HL-60 (cell line): ENCODE results near the gene SLC17A4.

Source experiments
- DNase-seq, 2 experiments: peaks; one replicate each; pipeline ENCODE4 v3.0.0-alpha.2; 2010 to 2020; ENCODE audit warnings: low read depth in 1 of 2, low spot score in 1 of 2
- H3K27ac ChIP-seq: fragments of 250-450 bp; sonication (Bioruptor Pico); replicated peaks from 2 replicates; pipeline ENCODE4 v1.5.1; 2020; ENCODE audit warnings: mild to moderate bottlenecking, moderate library complexity
- H3K27me3 ChIP-seq: fragments of 250-450 bp; sonication (Bioruptor Pico); 2 replicates; pipeline ENCODE4 v1.5.1; 2021; ENCODE audit warnings: mild to moderate bottlenecking, moderate library complexity; ENCODE audit not compliant: insufficient read depth, poor library complexity, severe bottlenecking
- H3K4me3 ChIP-seq: replicated peaks from 2 replicates; pipeline ENCODE4 v1.5.1; 2011; ENCODE audit warnings: mild to moderate bottlenecking, control low read depth, low read length; ENCODE audit not compliant: insufficient read depth
- GABPA ChIP-seq: IDR thresholded peaks from 2 replicates; pipeline ENCODE4 v1.6.1; 2012; ENCODE audit warnings: low read depth
- POLR2AphosphoS5 ChIP-seq: IDR thresholded peaks from 2 replicates; pipeline ENCODE4 v1.6.1; 2012; ENCODE audit warnings: low read depth
- SPI1 ChIP-seq: IDR thresholded peaks from 2 replicates; pipeline ENCODE4 v1.6.1; 2012; ENCODE audit warnings: low read depth, mild to moderate bottlenecking, borderline replicate concordance
- long read RNA-seq: library from polyadenylated mRNA; unstranded; transcript quantifications from one replicate; pipeline ENCODE4 v2.0.0, GENCODE V29; 2020
- TF ChIP-seq, protein P1 (sequence below): IDR thresholded peaks from 2 replicates; pipeline ENCODE4 v1.6.1; 2012; ENCODE audit warnings: low read depth; ENCODE audit not compliant: insufficient replicate concordance
- TF ChIP-seq, protein P2 (sequence below): IDR thresholded peaks from one replicate; pipeline ENCODE4 v1.5.1; 2011; ENCODE audit warnings: low read length, control low read depth, inconsistent platforms; ENCODE audit not compliant: insufficient read depth

Gene SLC17A4, protein sequence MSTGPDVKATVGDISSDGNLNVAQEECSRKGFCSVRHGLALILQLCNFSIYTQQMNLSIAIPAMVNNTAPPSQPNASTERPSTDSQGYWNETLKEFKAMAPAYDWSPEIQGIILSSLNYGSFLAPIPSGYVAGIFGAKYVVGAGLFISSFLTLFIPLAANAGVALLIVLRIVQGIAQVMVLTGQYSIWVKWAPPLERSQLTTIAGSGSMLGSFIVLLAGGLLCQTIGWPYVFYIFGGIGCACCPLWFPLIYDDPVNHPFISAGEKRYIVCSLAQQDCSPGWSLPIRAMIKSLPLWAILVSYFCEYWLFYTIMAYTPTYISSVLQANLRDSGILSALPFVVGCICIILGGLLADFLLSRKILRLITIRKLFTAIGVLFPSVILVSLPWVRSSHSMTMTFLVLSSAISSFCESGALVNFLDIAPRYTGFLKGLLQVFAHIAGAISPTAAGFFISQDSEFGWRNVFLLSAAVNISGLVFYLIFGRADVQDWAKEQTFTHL
- long read RNA-seq, partial matches to known transcripts = 0 of 1 reads
- long read RNA-seq, other reads (novel, unspliced or antisense) = 1 of 1 reads

DNA sequence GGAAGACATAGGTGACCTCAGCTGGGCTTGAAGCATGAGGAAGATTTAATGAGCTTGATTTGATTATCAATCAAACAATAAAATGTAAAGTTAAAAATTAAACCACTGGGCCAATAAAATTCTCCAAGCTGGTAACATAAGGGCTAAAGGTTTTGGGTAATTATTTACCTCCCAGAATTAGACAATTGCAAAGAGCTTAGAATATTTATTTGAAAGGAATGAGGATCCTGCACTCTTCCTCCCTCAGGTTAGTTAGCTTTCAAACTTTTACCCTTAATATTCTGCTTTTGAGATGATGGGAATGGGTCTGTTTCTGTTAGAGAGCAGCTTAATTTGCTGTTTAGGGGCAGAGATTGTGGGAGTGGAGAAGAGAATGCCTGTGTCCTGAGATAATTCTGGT is at the start of gene SLC17A4:
Gene SLC17A4 (plus strand): TSS at position 208 of the 400 bp plus-strand sequence. CDS start 7,221 bp downstream, outside the sequence.
- H3K27me3 ChIP-seq = no peaks in the 10 kb centered on the region
- DNase-seq = no peak
- TF ChIP-seq POLR2AphosphoS5 = no peak
- TF ChIP-seq, protein P1, sequence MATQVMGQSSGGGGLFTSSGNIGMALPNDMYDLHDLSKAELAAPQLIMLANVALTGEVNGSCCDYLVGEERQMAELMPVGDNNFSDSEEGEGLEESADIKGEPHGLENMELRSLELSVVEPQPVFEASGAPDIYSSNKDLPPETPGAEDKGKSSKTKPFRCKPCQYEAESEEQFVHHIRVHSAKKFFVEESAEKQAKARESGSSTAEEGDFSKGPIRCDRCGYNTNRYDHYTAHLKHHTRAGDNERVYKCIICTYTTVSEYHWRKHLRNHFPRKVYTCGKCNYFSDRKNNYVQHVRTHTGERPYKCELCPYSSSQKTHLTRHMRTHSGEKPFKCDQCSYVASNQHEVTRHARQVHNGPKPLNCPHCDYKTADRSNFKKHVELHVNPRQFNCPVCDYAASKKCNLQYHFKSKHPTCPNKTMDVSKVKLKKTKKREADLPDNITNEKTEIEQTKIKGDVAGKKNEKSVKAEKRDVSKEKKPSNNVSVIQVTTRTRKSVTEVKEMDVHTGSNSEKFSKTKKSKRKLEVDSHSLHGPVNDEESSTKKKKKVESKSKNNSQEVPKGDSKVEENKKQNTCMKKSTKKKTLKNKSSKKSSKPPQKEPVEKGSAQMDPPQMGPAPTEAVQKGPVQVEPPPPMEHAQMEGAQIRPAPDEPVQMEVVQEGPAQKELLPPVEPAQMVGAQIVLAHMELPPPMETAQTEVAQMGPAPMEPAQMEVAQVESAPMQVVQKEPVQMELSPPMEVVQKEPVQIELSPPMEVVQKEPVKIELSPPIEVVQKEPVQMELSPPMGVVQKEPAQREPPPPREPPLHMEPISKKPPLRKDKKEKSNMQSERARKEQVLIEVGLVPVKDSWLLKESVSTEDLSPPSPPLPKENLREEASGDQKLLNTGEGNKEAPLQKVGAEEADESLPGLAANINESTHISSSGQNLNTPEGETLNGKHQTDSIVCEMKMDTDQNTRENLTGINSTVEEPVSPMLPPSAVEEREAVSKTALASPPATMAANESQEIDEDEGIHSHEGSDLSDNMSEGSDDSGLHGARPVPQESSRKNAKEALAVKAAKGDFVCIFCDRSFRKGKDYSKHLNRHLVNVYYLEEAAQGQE = no peak
- TF ChIP-seq, protein P2, sequence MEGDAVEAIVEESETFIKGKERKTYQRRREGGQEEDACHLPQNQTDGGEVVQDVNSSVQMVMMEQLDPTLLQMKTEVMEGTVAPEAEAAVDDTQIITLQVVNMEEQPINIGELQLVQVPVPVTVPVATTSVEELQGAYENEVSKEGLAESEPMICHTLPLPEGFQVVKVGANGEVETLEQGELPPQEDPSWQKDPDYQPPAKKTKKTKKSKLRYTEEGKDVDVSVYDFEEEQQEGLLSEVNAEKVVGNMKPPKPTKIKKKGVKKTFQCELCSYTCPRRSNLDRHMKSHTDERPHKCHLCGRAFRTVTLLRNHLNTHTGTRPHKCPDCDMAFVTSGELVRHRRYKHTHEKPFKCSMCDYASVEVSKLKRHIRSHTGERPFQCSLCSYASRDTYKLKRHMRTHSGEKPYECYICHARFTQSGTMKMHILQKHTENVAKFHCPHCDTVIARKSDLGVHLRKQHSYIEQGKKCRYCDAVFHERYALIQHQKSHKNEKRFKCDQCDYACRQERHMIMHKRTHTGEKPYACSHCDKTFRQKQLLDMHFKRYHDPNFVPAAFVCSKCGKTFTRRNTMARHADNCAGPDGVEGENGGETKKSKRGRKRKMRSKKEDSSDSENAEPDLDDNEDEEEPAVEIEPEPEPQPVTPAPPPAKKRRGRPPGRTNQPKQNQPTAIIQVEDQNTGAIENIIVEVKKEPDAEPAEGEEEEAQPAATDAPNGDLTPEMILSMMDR = no peak
- no peak for TF ChIP-seq GABPA
- no peak for TF ChIP-seq SPI1
- H3K4me3 ChIP-seq = no peak within 1 kb of the TSS
- no peak within 1 kb of the TSS for H3K27ac ChIP-seq

DNA sequence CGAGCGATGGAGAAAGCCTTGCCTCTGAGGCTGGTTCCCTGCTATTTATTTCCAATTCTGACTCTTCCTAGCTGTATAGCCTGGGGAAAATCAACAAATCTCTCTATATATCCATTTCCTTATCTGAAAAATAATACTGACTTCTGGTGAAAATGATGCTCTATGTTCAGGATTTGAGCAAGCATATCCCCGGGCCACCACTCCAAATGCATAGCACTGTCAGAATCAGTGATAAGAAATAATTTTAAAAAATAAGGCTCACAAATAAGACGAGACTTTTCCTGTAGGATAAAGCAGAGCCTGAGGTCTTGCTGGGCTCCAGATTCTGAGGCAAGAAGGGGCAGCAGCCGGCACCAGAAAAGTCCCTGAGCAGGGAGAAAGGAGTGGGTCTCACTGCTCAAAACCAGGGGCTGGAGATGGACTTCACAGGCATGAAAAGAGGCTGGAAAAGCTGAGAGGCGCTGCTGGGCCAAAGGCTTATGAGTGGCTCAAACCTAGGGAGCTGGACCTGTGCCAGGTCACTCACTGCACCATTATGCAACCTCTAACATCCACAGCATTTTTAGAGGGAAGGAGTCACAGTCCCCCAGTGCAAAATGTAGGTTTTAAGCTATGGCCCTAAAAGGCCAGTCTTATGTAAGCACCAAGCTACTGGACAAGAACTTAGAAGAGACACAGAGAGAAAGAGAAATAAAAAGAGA is 48.1 kb upstream of the SLC17A4 start:
- Histone ChIP-seq H3K27me3 (no peaks in the 10 kb centered on the region), H3K27ac (no peak overlapping the region), H3K4me3 (no peak overlapping the region)
- DNase-seq = no peak
- TF ChIP-seq, protein P2 = no peak
- TF ChIP-seq SPI1 = no peak

DNA sequence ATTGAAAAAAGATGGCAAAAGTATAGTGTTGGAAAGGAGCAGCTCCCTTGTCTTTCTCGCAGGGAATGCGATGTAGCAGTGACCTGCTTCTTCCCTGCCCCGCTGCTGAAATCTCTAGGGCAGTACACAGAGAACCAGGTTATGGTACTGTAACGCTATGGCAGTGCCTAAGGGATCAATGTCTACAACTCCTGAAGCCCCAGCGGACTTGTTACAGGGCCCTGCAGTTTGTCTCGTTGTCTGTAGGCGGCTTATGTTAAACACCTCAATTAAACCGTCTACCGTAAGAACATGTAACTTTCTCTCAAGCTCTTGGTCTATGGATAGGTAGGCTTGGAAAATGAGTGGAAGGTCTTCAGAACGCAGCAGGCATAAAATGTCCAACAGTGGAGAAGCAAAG is 44.8 kb upstream of the SLC17A4 start:
- DNase-seq = no peak
- Histone ChIP-seq H3K4me3 (no peak overlapping the region), H3K27me3 (no peaks in the 10 kb centered on the region), H3K27ac (no peak overlapping the region)
- TF ChIP-seq, protein P1 = no peak
- TF ChIP-seq SPI1 (no peak), GABPA (no peak), POLR2AphosphoS5 (no peak)
- TF ChIP-seq, protein P2 = no peak
